Measurements from ENCODE around the gene RRP1. TPM values are rescaled to one million over a fixed set of nuclear protein-coding genes. Genes with fewer than 3 reads are reported as not detected.

The RRP1 gene
- total RNA-seq, 4 donors from 2014 or later = 9.1 to 18.9 (median 16.3) TPM

- no peaks in the 10 kb centered on the region for H3K9me3 ChIP-seq
- intact Hi-C loops (cut with DNase I) = no loop called here
- H3K4me1 ChIP-seq = no peaks in the 10 kb centered on the region
- H3K27me3 ChIP-seq = no peaks in the 10 kb centered on the region
- TF ChIP-seq CTCF (IDR thresholded peaks at IDR 0.05) (no peak), POLR2AphosphoS5 (IDR thresholded peaks at IDR 0.05) (no peak), EP300 (IDR thresholded peaks at IDR 0.05) (no peak), POLR2A (IDR thresholded peaks at IDR 0.05; ENCODE audit: low read depth) (no peak)
- 89% methylated on average over 24 of the region's 33 CpGs for WGBS
- H3K36me3 ChIP-seq = peaks cover 42 to 73% (median 64%) of the 10 kb centered on the region in 4 donors
- H3K27ac ChIP-seq (replicated peaks in 1 of 4) = no peak overlapping the region
- no peak for DNase-seq (ENCODE audit: extremely low spot score)
- H3K4me3 ChIP-seq = no peak overlapping the region
These were observed 14.4 kb downstream of the RRP1 start for GRCh38 chr21:43803558-43804300.

DNA sequence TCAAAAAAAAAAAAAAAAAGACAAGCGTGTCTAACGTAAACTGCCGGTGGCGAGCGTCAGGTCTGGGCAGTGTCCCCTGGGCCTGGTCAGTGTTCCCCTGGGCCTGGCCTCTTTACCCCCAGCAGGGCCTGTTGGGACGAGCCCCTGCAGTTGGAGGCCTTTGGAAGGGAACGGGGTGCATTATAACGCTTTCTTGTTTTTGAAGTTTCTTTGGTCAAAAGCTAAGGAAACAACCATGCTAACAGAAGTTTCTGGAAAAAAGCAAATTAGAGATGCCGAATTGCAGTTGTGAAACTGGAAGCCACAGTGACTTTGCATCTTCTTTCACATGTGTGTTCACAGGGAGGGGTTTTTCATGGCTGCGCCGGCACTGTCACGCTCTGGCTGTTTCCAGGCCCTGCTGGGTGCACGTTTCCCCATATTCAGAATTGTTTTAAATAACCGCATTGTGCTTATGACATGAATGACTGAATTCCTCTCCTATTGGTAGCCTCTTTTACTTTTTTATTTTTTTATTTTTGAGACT is 16.0 kb downstream of the RRP1 start:
- no peaks in the 10 kb centered on the region for H3K27me3 ChIP-seq
- TF ChIP-seq EP300 (IDR thresholded peaks at IDR 0.05) (no peak), POLR2AphosphoS5 (IDR thresholded peaks at IDR 0.05) (no peak), POLR2A (IDR thresholded peaks at IDR 0.05; ENCODE audit: low read depth) (no peak), CTCF (IDR thresholded peaks at IDR 0.05) (no peak)
- DNase-seq (ENCODE audit: extremely low spot score) = no peak
- peaks cover 0 to 2% (median 0%) of the 10 kb centered on the region in 4 donors for H3K4me1 ChIP-seq
- H3K27ac ChIP-seq (replicated peaks in 1 of 4) = no peak overlapping the region
- peaks cover 26 to 59% (median 48%) of the 10 kb centered on the region in 4 donors for H3K36me3 ChIP-seq
- 73% methylated on average over 14 of the region's 14 CpGs for WGBS
- no peaks in the 10 kb centered on the region for H3K9me3 ChIP-seq
- H3K4me3 ChIP-seq = no peak overlapping the region
- intact Hi-C loops (cut with DNase I) = no loop called here

DNA sequence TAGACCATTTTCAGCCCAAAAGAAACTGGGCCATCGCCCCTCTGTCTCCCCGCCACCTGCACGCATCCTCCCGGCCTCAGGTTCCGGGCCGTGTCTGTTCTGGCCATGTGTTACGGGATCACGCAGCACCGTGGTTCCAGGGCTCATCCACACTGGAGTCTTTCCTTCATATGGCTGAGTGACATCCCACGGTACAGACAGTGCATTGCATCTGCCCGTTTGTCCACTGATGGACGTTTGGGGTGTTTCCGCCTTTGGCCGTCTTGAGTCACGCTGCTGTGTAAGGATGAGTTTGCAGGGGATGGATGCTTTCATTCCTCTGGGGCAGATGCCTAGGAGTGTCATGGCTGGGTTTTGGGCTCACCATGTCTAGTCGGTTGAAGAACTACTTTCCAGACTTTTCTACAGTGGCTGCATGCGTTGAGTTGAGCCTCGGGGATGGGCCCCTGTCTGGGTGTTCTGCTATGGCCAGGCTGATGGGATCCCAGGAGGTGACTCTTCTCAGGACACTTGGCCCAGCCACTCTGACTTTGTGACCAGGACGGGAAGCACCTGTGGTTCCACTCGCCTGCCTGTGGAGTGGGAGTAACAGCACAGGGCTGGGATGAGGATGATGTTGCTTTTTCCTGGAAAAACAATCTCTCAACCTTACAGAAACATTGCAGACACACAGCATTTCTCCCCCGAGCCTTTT is 16.8 kb downstream of the RRP1 start:
- DNase-seq (ENCODE audit: extremely low spot score) = no peak
- Histone ChIP-seq H3K4me1 (peaks cover 4 to 11% (median 8%) of the 10 kb centered on the region in 4 donors), H3K27me3 (no peaks in the 10 kb centered on the region), H3K9me3 (no peaks in the 10 kb centered on the region), H3K4me3 (no peak overlapping the region), H3K27ac (replicated peaks in 1 of 4) (no peak overlapping the region), H3K36me3 (peaks cover 20 to 50% (median 40%) of the 10 kb centered on the region in 4 donors)
- intact Hi-C loops (cut with DNase I) = no loop called here
- TF ChIP-seq POLR2AphosphoS5 (IDR thresholded peaks at IDR 0.05) (no peak), CTCF (IDR thresholded peaks at IDR 0.05) (no peak), POLR2A (IDR thresholded peaks at IDR 0.05; ENCODE audit: low read depth) (no peak), EP300 (IDR thresholded peaks at IDR 0.05) (no peak)
- WGBS = 92% methylated on average over 19 of the region's 21 CpGs

DNA sequence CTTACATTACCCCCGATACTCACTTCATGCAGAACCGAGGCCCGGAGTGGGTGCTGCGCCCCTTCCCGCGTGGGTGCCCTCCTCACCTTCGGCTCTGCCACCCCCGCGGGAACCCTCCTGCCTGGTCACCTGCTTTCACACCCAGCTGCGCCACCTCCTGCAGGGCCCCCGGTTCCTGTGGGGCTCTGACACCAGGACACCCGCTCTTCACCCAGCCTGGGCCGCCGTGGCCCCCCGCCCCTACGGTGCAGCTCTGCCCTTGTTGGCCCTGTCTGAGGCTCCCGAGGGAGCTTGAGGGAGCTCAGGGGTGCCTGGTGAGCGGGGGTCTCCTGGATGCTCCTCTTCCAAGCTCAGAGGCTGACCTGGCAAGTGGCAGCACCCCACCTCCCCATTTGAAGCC is 19.0 kb downstream of the RRP1 start:
- no peak for DNase-seq (ENCODE audit: extremely low spot score)
- intact Hi-C loops (cut with DNase I) = no loop called here
- Histone ChIP-seq H3K36me3 (peaks cover 9 to 28% (median 18%) of the 10 kb centered on the region in 4 donors), H3K9me3 (no peaks in the 10 kb centered on the region), H3K4me3 (no peak overlapping the region), H3K27me3 (no peaks in the 10 kb centered on the region), H3K27ac (replicated peaks in 1 of 4) (no peak overlapping the region), H3K4me1 (peaks cover 4 to 22% (median 18%) of the 10 kb centered on the region in 4 donors)
- TF ChIP-seq POLR2A (IDR thresholded peaks at IDR 0.05; ENCODE audit: low read depth) (no peak), POLR2AphosphoS5 (IDR thresholded peaks at IDR 0.05) (no peak), EP300 (IDR thresholded peaks at IDR 0.05) (no peak), CTCF (IDR thresholded peaks at IDR 0.05) (no peak)
- WGBS = 88% methylated on average over 18 of the region's 18 CpGs

All from esophagus muscularis mucosa (tissue), 4 donors.